Vagina (tissue), 2 donors: ENCODE results near the gene ENTPD7. TPM values are rescaled to one million over a fixed set of nuclear protein-coding genes. Genes with fewer than 3 reads are reported as not detected.

Experiments used
- DNase-seq, 2 donors: peaks; one replicate each; pipeline ENCODE4 v3.0.0-alpha.2; 2017; ENCODE audit errors: extremely low spot score in 2 of 2
- H3K27ac ChIP-seq: fragments of 200-600 bp; sonication (generic); one replicate; pipeline ENCODE4 v1.5.1; 2019
- H3K27me3 ChIP-seq: fragments of 200-600 bp; sonication (generic); one replicate; pipeline ENCODE4 v1.5.1; 2019
- H3K36me3 ChIP-seq, 2 donors: fragments of 200-600 bp; sonication (generic); one replicate each; pipeline ENCODE4 v1.5.1; 2017 to 2019
- H3K4me1 ChIP-seq: fragments of 200-600 bp; sonication (generic); one replicate; pipeline ENCODE4 v1.5.1; 2019
- H3K4me3 ChIP-seq, 2 donors: fragments of 200-600 bp; sonication (generic); 1 replicate in 1 of 2; 2 replicates in 1 of 2; pipeline ENCODE4 v1.5.1; 2016 to 2019
- H3K9me3 ChIP-seq: fragments of 200-600 bp; sonication (generic); one replicate; pipeline ENCODE4 v1.5.1; 2019
- CTCF ChIP-seq, 3 experiments: fragments of 450-650 bp in 2 of 3; fragments of 200-600 bp in 1 of 3; sonication (generic) in 1 of 3; IDR thresholded peaks; one replicate each; pipeline ENCODE4 v1.5.1; 2017 to 2019; ENCODE audit warnings: antibody characterized with exemption in 3 of 3, mild to moderate bottlenecking in 2 of 3, moderate library complexity in 2 of 3
- POLR2A ChIP-seq, 2 donors: fragments of 450-650 bp; IDR thresholded peaks; one replicate each; pipeline ENCODE4 v1.6.1; 2017; ENCODE audit warnings: antibody characterized with exemption in 2 of 2, mild to moderate bottlenecking in 2 of 2, moderate library complexity in 2 of 2
- POLR2AphosphoS5 ChIP-seq, 2 donors: sonication (generic); formaldehyde crosslinking; IDR thresholded peaks; one replicate each; pipeline ENCODE4 v1.9.0; 2017; ENCODE audit warnings: antibody characterized with exemption in 2 of 2, mild to moderate bottlenecking in 2 of 2, low read depth in 1 of 2; ENCODE audit not compliant: insufficient read depth in 1 of 2
- intact Hi-C: fragments of 100-400 bp; cut with DNase I; formaldehyde crosslinking; loops from one replicate; pipeline ENCODE4 v1.15.1; 2023
- small RNA-seq: library from RNA; depleted of rRNA; stranded (forward); fragments of <200 nt; gene quantifications from one replicate; pipeline ENCODE3, GENCODE V24; 2016
- total RNA-seq: library from RNA; depleted of rRNA; stranded (reverse); fragments of >200 nt; gene quantifications from one replicate; pipeline ENCODE4 v1.2.3, GENCODE V29; 2016

ENTPD7 gene
- total RNA-seq, 1 donor from 2014 or later, result 6.6 TPM

DNA sequence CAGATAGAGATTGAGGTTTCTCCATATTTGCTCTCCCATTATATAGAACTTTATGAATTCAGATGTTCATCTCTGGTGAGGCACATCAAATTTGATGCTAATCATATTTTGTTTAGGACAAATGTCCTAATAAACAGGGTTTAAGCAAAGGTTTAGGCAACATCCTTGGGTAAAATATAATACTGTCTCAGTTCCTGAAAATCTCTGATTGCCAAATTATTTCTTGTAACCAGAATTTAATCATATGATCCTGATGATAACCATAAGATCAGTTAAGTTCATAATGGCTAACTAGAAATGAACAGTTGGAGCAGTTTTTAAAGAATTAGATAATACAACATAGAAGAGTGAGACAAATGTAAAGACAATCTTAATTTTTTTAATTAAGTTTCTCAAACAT is 91.3 kb downstream of the ENTPD7 start:
- H3K4me3 ChIP-seq, result no peak overlapping the region
- H3K27me3 ChIP-seq, result no peaks in the 10 kb centered on the region
- H3K36me3 ChIP-seq, result peaks cover 0 to 64% of the 10 kb centered on the region in 2 donors
- no peak for TF ChIP-seq POLR2AphosphoS5 (IDR thresholded peaks at IDR 0.05; ENCODE audit: insufficient read depth in 1 of 2, low read depth in 1 of 2)
- no peak for TF ChIP-seq CTCF (IDR thresholded peaks at IDR 0.05)
- TF ChIP-seq POLR2A (IDR thresholded peaks at IDR 0.05), result no peak
- H3K9me3 ChIP-seq, result no peaks in the 10 kb centered on the region
- no peak overlapping the region for H3K27ac ChIP-seq
- H3K4me1 ChIP-seq, result no peaks in the 10 kb centered on the region
- intact Hi-C loops, result no loop called here
- no peak for DNase-seq

GRCh38 chr10:99754670-99755069 is 95.4 kb downstream of the ENTPD7 start:
- Histone ChIP-seq H3K27me3 (no peaks in the 10 kb centered on the region), H3K36me3 (peaks cover 0 to 61% of the 10 kb centered on the region in 2 donors), H3K27ac (no peak overlapping the region), H3K9me3 (no peaks in the 10 kb centered on the region), H3K4me3 (no peak overlapping the region), H3K4me1 (no peaks in the 10 kb centered on the region)
- no peak for DNase-seq
- intact Hi-C loops, result no loop called here
- no peak for TF ChIP-seq POLR2A (IDR thresholded peaks at IDR 0.05)
- TF ChIP-seq CTCF (IDR thresholded peaks at IDR 0.05), result no peak
- TF ChIP-seq POLR2AphosphoS5 (IDR thresholded peaks at IDR 0.05; ENCODE audit: insufficient read depth in 1 of 2, low read depth in 1 of 2), result no peak

Small RNA genes lying within 50 kb of the gene (small RNA-seq; reads per million reads assigned to genes)
- gene AL133353.1, result not detected

Other genes with a start within 250 kb of the ENTPD7 start
- 17.4 TPM for gene GOT1, start 228.9 kb upstream of the ENTPD7 start, total RNA-seq
- gene NKX2-3, start 126.6 kb upstream of the ENTPD7 start, total RNA-seq, result not detected
- 31.2 TPM for gene SLC25A28, start 39.1 kb upstream of the ENTPD7 start, total RNA-seq
- 19.2 TPM for gene COX15, start 72.6 kb downstream of the ENTPD7 start, total RNA-seq
- gene CUTC, start 72.7 kb downstream of the ENTPD7 start, total RNA-seq, result 18.2 TPM
- 1.7 TPM for gene ABCC2, start 123.1 kb downstream of the ENTPD7 start, total RNA-seq